Daoy (cell line): ENCODE data around the gene ZNF518A. TPM values are rescaled to one million over a fixed set of nuclear protein-coding genes. Genes with fewer than 3 reads are reported as not detected.
A peak's percentile ranks its signal among the peaks of the same experiment; 100 is the strongest.
"Not testable (repeated sequence)": the region's sequence is repeated elsewhere in the genome, so short reads cannot be mapped to it uniquely, and the experiment has no call there.

Source experiments
- DNase-seq: peaks from one replicate; pipeline ENCODE4 v3.0.0-alpha.2; 2015; ENCODE audit warnings: low read depth
- total RNA-seq: library from RNA; depleted of rRNA; stranded (reverse); fragments of >200 nt; shearing (Covaris generic); gene quantifications from 2 replicates; pipeline ENCODE4 v1.2.3, GENCODE V29; 2014

The ZNF518A gene
- total RNA-seq, 1 experiment from 2014 or later: 6.6 TPM

- no peak for DNase-seq
Measured at GRCh38 chr10:96131621-96132020, 1.5 kb downstream of the ZNF518A start.

- no peak for DNase-seq
Measured at GRCh38 chr10:96133135-96133534, 3.0 kb downstream of the ZNF518A start.

GRCh38 chr10:96136810-96137209 is 6.7 kb downstream of the ZNF518A start:
- no peak for DNase-seq

GRCh38 chr10:96137567-96137966 is 7.5 kb downstream of the ZNF518A start:
- no peak for DNase-seq

- DNase-seq: no peak
Measured at GRCh38 chr10:96138102-96138501, 8.0 kb downstream of the ZNF518A start.

GRCh38 chr10:96152437-96152836 is 22.3 kb downstream of the ZNF518A start:
- DNase-seq: no peak

- peak; percentile 22 for DNase-seq
Measured at GRCh38 chr10:96153070-96153469, 23.0 kb downstream of the ZNF518A start.

GRCh38 chr10:96165726-96166125 is 35.6 kb downstream of the ZNF518A start:
- DNase-seq: no peak

GRCh38 chr10:96168546-96168945 is 38.4 kb downstream of the ZNF518A start:
- no peak for DNase-seq

GRCh38 chr10:96170230-96170629 is 40.1 kb downstream of the ZNF518A start:
- no peak for DNase-seq

- DNase-seq: no peak
Measured at GRCh38 chr10:96172666-96173065, 42.6 kb downstream of the ZNF518A start.

- DNase-seq: no peak
Measured at GRCh38 chr10:96176985-96177384, 46.9 kb downstream of the ZNF518A start.

- no peak for DNase-seq
Measured at GRCh38 chr10:96188421-96188820, 58.3 kb downstream of the ZNF518A start.

- no peak for DNase-seq
Measured at GRCh38 chr10:96188916-96189315, 58.8 kb downstream of the ZNF518A start.

GRCh38 chr10:96189505-96189904 is 59.4 kb downstream of the ZNF518A start:
- not testable (repeated sequence) for DNase-seq

GRCh38 chr10:96201525-96201924 is 71.4 kb downstream of the ZNF518A start:
- DNase-seq: no peak

- no peak for DNase-seq
Measured at GRCh38 chr10:96205580-96205979, 75.5 kb downstream of the ZNF518A start.

- DNase-seq: no peak
Measured at GRCh38 chr10:96208271-96208670, 78.2 kb downstream of the ZNF518A start.

- DNase-seq: no peak
Measured at GRCh38 chr10:96208946-96209345, 78.8 kb downstream of the ZNF518A start.

GRCh38 chr10:96211764-96212163 is 81.7 kb downstream of the ZNF518A start:
- DNase-seq: no peak

GRCh38 chr10:96212911-96213310 is 82.8 kb downstream of the ZNF518A start:
- DNase-seq: no peak
